Measurements from ENCODE around the gene ZNF608. TPM values are rescaled to one million over a fixed set of nuclear protein-coding genes. Genes with fewer than 3 reads are reported as not detected.
A peak's percentile ranks its signal among the peaks of the same experiment; 100 is the strongest.

Gene ZNF608
- total RNA-seq, 1 experiment from 2014 or later, result 17.5 TPM

- no peak overlapping the region for H3K4me3 Mint-ChIP-seq (ENCODE audit: unreplicated experiment)
- DNase-seq, result no peak
- intact Hi-C loops (cut with micrococcal nuclease; ENCODE audit: unreplicated experiment), result loop anchor here (2.0 kb wide), 1 partner anchor 43 kb away; no protein-coding TSS in a partner anchor
- CTCF ChIA-PET, result no interaction called here
- BruUV-seq (replicated peaks), result no TSS peak
- no peaks in the 10 kb centered on the region for H3K36me3 ChIP-seq (ENCODE audit: control insufficient read depth, insufficient read depth, low read length)
- no peak overlapping the region for H3K27ac Mint-ChIP-seq (ENCODE audit: unreplicated experiment)
- H3K4me1 Mint-ChIP-seq (ENCODE audit: low read depth, unreplicated experiment), result peaks cover 46% of the 10 kb centered on the region
- H3K27me3 ChIP-seq (replicated peaks; ENCODE audit: control insufficient read depth, insufficient read depth, low read length), result no peaks in the 10 kb centered on the region
- H3K4me3 ChIP-seq (ENCODE audit: low read depth, low read length), result no peak overlapping the region
- peaks cover 10% of the 10 kb centered on the region for H3K36me3 Mint-ChIP-seq (ENCODE audit: insufficient read depth, unreplicated experiment)
- H3K9me3 Mint-ChIP-seq (ENCODE audit: unreplicated experiment), result no peaks in the 10 kb centered on the region
- TF ChIP-seq, protein P1, sequence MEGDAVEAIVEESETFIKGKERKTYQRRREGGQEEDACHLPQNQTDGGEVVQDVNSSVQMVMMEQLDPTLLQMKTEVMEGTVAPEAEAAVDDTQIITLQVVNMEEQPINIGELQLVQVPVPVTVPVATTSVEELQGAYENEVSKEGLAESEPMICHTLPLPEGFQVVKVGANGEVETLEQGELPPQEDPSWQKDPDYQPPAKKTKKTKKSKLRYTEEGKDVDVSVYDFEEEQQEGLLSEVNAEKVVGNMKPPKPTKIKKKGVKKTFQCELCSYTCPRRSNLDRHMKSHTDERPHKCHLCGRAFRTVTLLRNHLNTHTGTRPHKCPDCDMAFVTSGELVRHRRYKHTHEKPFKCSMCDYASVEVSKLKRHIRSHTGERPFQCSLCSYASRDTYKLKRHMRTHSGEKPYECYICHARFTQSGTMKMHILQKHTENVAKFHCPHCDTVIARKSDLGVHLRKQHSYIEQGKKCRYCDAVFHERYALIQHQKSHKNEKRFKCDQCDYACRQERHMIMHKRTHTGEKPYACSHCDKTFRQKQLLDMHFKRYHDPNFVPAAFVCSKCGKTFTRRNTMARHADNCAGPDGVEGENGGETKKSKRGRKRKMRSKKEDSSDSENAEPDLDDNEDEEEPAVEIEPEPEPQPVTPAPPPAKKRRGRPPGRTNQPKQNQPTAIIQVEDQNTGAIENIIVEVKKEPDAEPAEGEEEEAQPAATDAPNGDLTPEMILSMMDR (IDR thresholded peaks at IDR 0.05; ENCODE audit: insufficient read depth in 1 of 2, low read depth in 1 of 2, low read length in 1 of 2, severe bottlenecking in 1 of 2, unreplicated experiment in 1 of 2), result no peak
- POLR2A ChIA-PET, result no interaction called here
- H3K9me3 ChIP-seq, result no peaks in the 10 kb centered on the region
- peaks cover 77% of the 10 kb centered on the region for H3K4me1 ChIP-seq
- H3K27me3 Mint-ChIP-seq (ENCODE audit: insufficient read depth, unreplicated experiment), result no peaks in the 10 kb centered on the region
Observed at GRCh38 chr5:124703995-124704394, 42.4 kb downstream of the ZNF608 start.

- CTCF ChIA-PET, result no interaction called here
- POLR2A ChIA-PET, result interaction anchor here (0.6 to 0.7 kb wide), 2 partner anchors 46 to 78 kb away, joined by 3 read pairs; no protein-coding TSS in a partner anchor
- Histone ChIP-seq H3K27me3 (replicated peaks; ENCODE audit: control insufficient read depth, insufficient read depth, low read length) (no peaks in the 10 kb centered on the region), H3K9me3 (no peaks in the 10 kb centered on the region), H3K4me3 (ENCODE audit: low read depth, low read length) (no peak overlapping the region), H3K36me3 (ENCODE audit: control insufficient read depth, insufficient read depth, low read length) (no peaks in the 10 kb centered on the region), H3K4me1 (peaks cover 80% of the 10 kb centered on the region)
- H3K4me3 Mint-ChIP-seq (ENCODE audit: unreplicated experiment), result no peak overlapping the region
- H3K9me3 Mint-ChIP-seq (ENCODE audit: unreplicated experiment), result no peaks in the 10 kb centered on the region
- no TSS peak for BruUV-seq (replicated peaks)
- intact Hi-C loops (cut with micrococcal nuclease; ENCODE audit: unreplicated experiment), result loop anchor here (2.0 kb wide), 1 partner anchor 42 kb away; no protein-coding TSS in a partner anchor
- peaks cover 54% of the 10 kb centered on the region for H3K4me1 Mint-ChIP-seq (ENCODE audit: low read depth, unreplicated experiment)
- TF ChIP-seq, protein P1 (IDR thresholded peaks at IDR 0.05; ENCODE audit: insufficient read depth in 1 of 2, low read depth in 1 of 2, low read length in 1 of 2, severe bottlenecking in 1 of 2, unreplicated experiment in 1 of 2), result no peak
- no peaks in the 10 kb centered on the region for H3K27me3 Mint-ChIP-seq (ENCODE audit: insufficient read depth, unreplicated experiment)
- H3K27ac Mint-ChIP-seq (ENCODE audit: unreplicated experiment), result peak overlapping the region; percentile 36
- H3K36me3 Mint-ChIP-seq (ENCODE audit: insufficient read depth, unreplicated experiment), result peaks cover 10% of the 10 kb centered on the region
- DNase-seq, result no peak
Observed at GRCh38 chr5:124702525-124702924, 43.9 kb downstream of the ZNF608 start.

GRCh38 chr5:124701873-124702425 lies 44.5 kb downstream of the ZNF608 start:
- Mint-ChIP-seq H3K27me3 (ENCODE audit: insufficient read depth, unreplicated experiment) (no peaks in the 10 kb centered on the region), H3K27ac (ENCODE audit: unreplicated experiment) (no peak overlapping the region), H3K4me1 (ENCODE audit: low read depth, unreplicated experiment) (peaks cover 50% of the 10 kb centered on the region), H3K36me3 (ENCODE audit: insufficient read depth, unreplicated experiment) (peaks cover 10% of the 10 kb centered on the region), H3K4me3 (ENCODE audit: unreplicated experiment) (no peak overlapping the region), H3K9me3 (ENCODE audit: unreplicated experiment) (no peaks in the 10 kb centered on the region)
- BruUV-seq (replicated peaks), result no TSS peak
- no peaks in the 10 kb centered on the region for H3K27me3 ChIP-seq (replicated peaks; ENCODE audit: control insufficient read depth, insufficient read depth, low read length)
- intact Hi-C loops (cut with micrococcal nuclease; ENCODE audit: unreplicated experiment), result loop anchor here (2.0 kb wide), 1 partner anchor 41 kb away; no protein-coding TSS in a partner anchor
- H3K4me3 ChIP-seq (ENCODE audit: low read depth, low read length), result no peak overlapping the region
- TF ChIP-seq, protein P1 (IDR thresholded peaks at IDR 0.05; ENCODE audit: insufficient read depth in 1 of 2, low read depth in 1 of 2, low read length in 1 of 2, severe bottlenecking in 1 of 2, unreplicated experiment in 1 of 2), result no peak
- no peak for DNase-seq
- no peaks in the 10 kb centered on the region for H3K9me3 ChIP-seq
- ChIA-PET POLR2A (no interaction called here), CTCF (no interaction called here)
- H3K4me1 ChIP-seq, result peaks cover 76% of the 10 kb centered on the region
- H3K36me3 ChIP-seq (ENCODE audit: control insufficient read depth, insufficient read depth, low read length), result no peaks in the 10 kb centered on the region
